A549 (cell line): ENCODE results near the gene HMG20A. TPM values are rescaled to one million over a fixed set of nuclear protein-coding genes. Genes with fewer than 3 reads are reported as not detected.

ENCODE experiments used
- ATAC-seq, 2 experiments: fragments of 200-7000 bp in 1 of 2; fragments of >200 bp in 1 of 2; cut with Nextera tagmentation in 1 of 2; cut with Tn5 transposase in 1 of 2; 3 replicates each; pipeline versions ENCODE4 v1.8.0 to v1.9.1; 2018 to 2020; ENCODE audit warnings: mild to moderate bottlenecking in 1 of 2, moderate library complexity in 1 of 2
- CTCF ChIA-PET: fragments of 300-600 bp; sonication (Branson Sonifier 250); formaldehyde crosslinking; extraction: SDS; loops from one replicate; lab custom pipeline; 2021; ENCODE audit warnings: antibody characterized with exemption, inconsistent platforms; lab: Yijun Ruan, JAX
- POLR2A ChIA-PET: fragments of 350-600 bp; formaldehyde crosslinking; extraction: SDS; loops from one replicate; lab custom pipeline; 2021; ENCODE audit warnings: antibody characterized with exemption, inconsistent platforms; lab: Yijun Ruan, JAX
- DNase-seq, 2 experiments: peaks; one replicate each; pipeline versions ENCODE4 v3.0.0 to v3.0.0-alpha.2; 2011 to 2016; ENCODE audit warnings: low read depth in 1 of 2, low spot score in 1 of 2
- FAIRE-seq: peaks from 2 replicates; lab custom pipeline; 2011; peaks lifted over from hg19 to GRCh38; lab: Jason Lieb, UNC
- H3K27ac ChIP-seq, 2 experiments: fragments of >200 bp; sonication (Bioruptor Twin); formaldehyde crosslinking; 3 replicates each; pipeline ENCODE4 v1.5.1; 2016 to 2017
- H3K4me1 ChIP-seq: fragments of >200 bp; sonication (Bioruptor Twin); formaldehyde crosslinking; 3 replicates; pipeline ENCODE4 v1.6.1; 2016
- H3K4me2 ChIP-seq: fragments of >200 bp; sonication (Bioruptor Twin); formaldehyde crosslinking; 3 replicates; pipeline ENCODE4 v1.6.1; 2016
- H3K4me3 ChIP-seq: fragments of >200 bp; sonication (Bioruptor Twin); formaldehyde crosslinking; 3 replicates; pipeline ENCODE4 v1.5.1; 2016
- H3K9me3 ChIP-seq: fragments of >200 bp; sonication (Bioruptor Twin); formaldehyde crosslinking; 3 replicates; pipeline ENCODE4 v1.6.1; 2016
- BCL3 ChIP-seq: fragments of >200 bp; sonication (Bioruptor Twin); formaldehyde crosslinking; IDR thresholded peaks from 3 replicates; pipeline ENCODE4 v1.6.1; 2016
- BHLHE40 ChIP-seq: IDR thresholded peaks from 2 replicates; pipeline ENCODE4 v1.6.1; 2012; ENCODE audit warnings: low read depth, low read length, inconsistent platforms
- CHD4 ChIP-seq: fragments of 200-600 bp; sonication (generic); IDR thresholded peaks from 2 replicates; pipeline ENCODE4 v1.6.1; 2016; ENCODE audit warnings: antibody characterized with exemption, mild to moderate bottlenecking, borderline replicate concordance
- CTCF ChIP-seq: fragments of >200 bp; sonication (Bioruptor Twin); formaldehyde crosslinking; IDR thresholded peaks from 3 replicates; pipeline ENCODE4 v1.5.1; 2016
- EHF ChIP-seq: fragments of 250-450 bp; sonication (Bioruptor Pico); IDR thresholded peaks from 2 replicates; pipeline ENCODE4 v1.5.0; 2020; ENCODE audit warnings: mild to moderate bottlenecking
- EHMT2 ChIP-seq: fragments of 200-600 bp; sonication (generic); IDR thresholded peaks from 2 replicates; pipeline ENCODE4 v1.6.1; 2016; ENCODE audit warnings: antibody characterized with exemption, low read depth, mild to moderate bottlenecking, moderate library complexity
- ELK1 ChIP-seq: fragments of 150-350 bp; IDR thresholded peaks from 2 replicates; pipeline ENCODE4 v1.6.1; 2014; ENCODE audit warnings: low read depth, mild to moderate bottlenecking, low read length
- EP300 ChIP-seq, 2 experiments: fragments of >200 bp; sonication (Bioruptor Twin); formaldehyde crosslinking; IDR thresholded peaks; 2 replicates in 1 of 2; 3 replicates in 1 of 2; pipeline ENCODE4 v1.6.1; 2016 to 2017
- FOSB ChIP-seq: fragments of 250-450 bp; sonication (Bioruptor Pico); IDR thresholded peaks from 2 replicates; pipeline ENCODE4 v1.5.0; 2020; ENCODE audit warnings: mild to moderate bottlenecking, moderate library complexity
- GATA3 ChIP-seq: IDR thresholded peaks from 2 replicates; pipeline ENCODE4 v1.6.1; 2012; ENCODE audit warnings: borderline replicate concordance
- HDAC2 ChIP-seq: fragments of 200-600 bp; sonication (generic); IDR thresholded peaks from 2 replicates; pipeline ENCODE4 v1.6.1; 2016
- HEYL ChIP-seq: fragments of 250-450 bp; sonication (Bioruptor Pico); IDR thresholded peaks from 2 replicates; pipeline ENCODE4 v1.8.0; 2021; ENCODE audit warnings: mild to moderate bottlenecking, moderate library complexity
- HOXB5 ChIP-seq: fragments of 250-450 bp; sonication (Bioruptor Pico); IDR thresholded peaks from 2 replicates; pipeline ENCODE4 v1.5.0; 2020; ENCODE audit warnings: mild to moderate bottlenecking, moderate library complexity
- JUN ChIP-seq, 2 experiments: fragments of >200 bp; sonication (Bioruptor Twin); formaldehyde crosslinking; IDR thresholded peaks; 2 replicates in 1 of 2; 3 replicates in 1 of 2; pipeline ENCODE4 v1.6.1; 2016 to 2017
- KDM1A ChIP-seq: fragments of 200-600 bp; sonication (generic); IDR thresholded peaks from 2 replicates; pipeline ENCODE4 v1.6.1; 2016; ENCODE audit warnings: low read depth, mild to moderate bottlenecking
- KDM5A ChIP-seq: fragments of 200-600 bp; sonication (generic); IDR thresholded peaks from 2 replicates; pipeline ENCODE4 v1.6.1; 2016; ENCODE audit warnings: antibody characterized with exemption, mild to moderate bottlenecking
- MAFK ChIP-seq: fragments of 450-650 bp; IDR thresholded peaks from 2 replicates; pipeline ENCODE4 v1.6.1; 2014; ENCODE audit not compliant: partially characterized antibody
- MAX ChIP-seq: IDR thresholded peaks from 2 replicates; pipeline ENCODE4 v1.6.1; 2012
- MYC ChIP-seq: IDR thresholded peaks from 2 replicates; pipeline ENCODE4 v1.6.1; 2012; ENCODE audit warnings: mild to moderate bottlenecking, inconsistent platforms, low read length, improper control_type of control experiment, borderline replicate concordance
- NFE2L2 ChIP-seq: fragments of 150-350 bp; conservative IDR thresholded peaks from 2 replicates; pipeline ENCODE4 v1.6.1; 2014; ENCODE audit warnings: low read length
- POLR2AphosphoS2 ChIP-seq: conservative IDR thresholded peaks from 2 replicates; pipeline ENCODE4 v1.6.1; 2012; ENCODE audit warnings: low read length, improper control_type of control experiment, inconsistent platforms
- RAD21 ChIP-seq, 2 experiments: fragments of >200 bp in 1 of 2; sonication (Bioruptor Twin) in 1 of 2; formaldehyde crosslinking in 1 of 2; IDR thresholded peaks in 1 of 2; conservative IDR thresholded peaks in 1 of 2; 2 replicates in 1 of 2; 3 replicates in 1 of 2; pipeline ENCODE4 v1.6.1; 2012 to 2018; ENCODE audit warnings: inconsistent platforms in 1 of 2
- RARB ChIP-seq: fragments of 250-450 bp; sonication (Bioruptor Pico); IDR thresholded peaks from 2 replicates; pipeline ENCODE4 v1.8.0; 2021; ENCODE audit warnings: mild to moderate bottlenecking, moderate library complexity
- RFX5 ChIP-seq: fragments of 450-650 bp; IDR thresholded peaks from 2 replicates; pipeline ENCODE4 v1.7.1; 2014; ENCODE audit warnings: antibody characterized with exemption, mild to moderate bottlenecking, moderate library complexity
- RNF2 ChIP-seq: fragments of 200-600 bp; sonication (generic); IDR thresholded peaks from 2 replicates; pipeline ENCODE4 v1.6.1; 2016; ENCODE audit warnings: low read depth, mild to moderate bottlenecking, antibody characterized with exemption, moderate library complexity, borderline replicate concordance
- SMC3 ChIP-seq: fragments of >200 bp; sonication (Bioruptor Twin); formaldehyde crosslinking; IDR thresholded peaks from 3 replicates; pipeline ENCODE4 v1.6.1; 2018; ENCODE audit warnings: inconsistent platforms
- USF2 ChIP-seq: fragments of 450-650 bp; IDR thresholded peaks from 2 replicates; pipeline ENCODE4 v1.6.1; 2014; ENCODE audit warnings: antibody characterized with exemption
- ZC3H11A ChIP-seq: fragments of 450-650 bp; IDR thresholded peaks from 2 replicates; pipeline ENCODE4 v1.6.1; 2014; ENCODE audit warnings: antibody characterized with exemption, mild to moderate bottlenecking
- ZFP36 ChIP-seq: fragments of 450-650 bp; IDR thresholded peaks from 2 replicates; pipeline ENCODE4 v1.6.1; 2014; ENCODE audit warnings: borderline replicate concordance; ENCODE audit not compliant: partially characterized antibody
- WGBS: methylation state at CpG from one replicate; pipeline ENCODE4 v1.1.6; 2017; ENCODE audit errors: missing lambda C conversion rate; 5-methylcytosine and 5-hydroxymethylcytosine counted together
- polyA plus RNA-seq, 4 experiments: library from polyadenylated mRNA; depleted of rRNA in 3 of 4; stranded (reverse); fragments of >200 nt; fragmentation: RNase III in 1 of 4; extraction: RNeasy Plus Mini Kit Qiagen cat#74134 plus additional on column Dnase treatment in 1 of 4; gene quantifications; 2 replicates in 3 of 4; 3 replicates in 1 of 4; pipeline ENCODE4 v1.2.3, GENCODE V29; 2011 to 2017

HMG20A gene
- polyA plus RNA-seq, 2 of the 4 experiments (the other 2 are of a cell fraction), result 29.5 to 85.1 TPM

- no peak overlapping the region for H3K27ac ChIP-seq
- DNase-seq (no peak), FAIRE-seq (no peak), ATAC-seq (no peak)
- CTCF ChIA-PET, result interaction anchor here (0.7 to 12.7 kb wide), 5 partner anchors 40 to 384 kb away, joined by 3 to 192 read pairs (median 3); no protein-coding TSS in a partner anchor
- H3K4me3 ChIP-seq, result no peak overlapping the region
- POLR2A ChIA-PET, result no interaction called here
- H3K4me1 ChIP-seq, result no peaks in the 10 kb centered on the region
- no peak overlapping the region for H3K4me2 ChIP-seq
- no peaks in the 10 kb centered on the region for H3K9me3 ChIP-seq
- TF ChIP-seq BHLHE40, result no peak
- TF ChIP-seq RFX5, result no peak
- no peak for TF ChIP-seq HDAC2
- no peak for TF ChIP-seq RARB
These were observed 82.6 kb downstream of the HMG20A start for GRCh38 chr15:77503240-77503639.

- ATAC-seq (no peak), FAIRE-seq (no peak), DNase-seq (no peak)
- CTCF ChIA-PET, result interaction anchor here (1.0 to 12.7 kb wide), 4 partner anchors 40 to 384 kb away, joined by 3 to 192 read pairs (median 4); no protein-coding TSS in a partner anchor
- Histone ChIP-seq H3K4me1 (no peaks in the 10 kb centered on the region), H3K4me2 (no peak overlapping the region), H3K4me3 (no peak overlapping the region), H3K9me3 (no peaks in the 10 kb centered on the region), H3K27ac (no peak overlapping the region)
- POLR2A ChIA-PET, result no interaction called here
- TF ChIP-seq EP300 (IDR thresholded peaks at IDR 0.05) (no peak), KDM1A (no peak), CTCF (no peak), SMC3 (no peak), RAD21 (conservative IDR thresholded peaks at IDR 0.05 in 1 of 2, IDR thresholded peaks at IDR 0.05 in 1 of 2) (no peak), FOSB (CRISPR knock-in tag) (no peak), NFE2L2 (no peak), CHD4 (no peak), HEYL (CRISPR knock-in tag) (no peak), MYC (no peak), ZC3H11A (no peak), POLR2AphosphoS2 (no peak), MAX (no peak), RNF2 (no peak), EHF (CRISPR knock-in tag) (no peak), KDM5A (no peak)
- 83% methylated on average over 6 of the region's 6 CpGs for whole genome bisulfite sequencing
These were observed 83.1 kb downstream of the HMG20A start for GRCh38 chr15:77503764-77504163.

GRCh38 chr15:77504306-77504705 is 83.6 kb downstream of the HMG20A start:
- POLR2A ChIA-PET, result no interaction called here

More at GRCh38 chr15:77504306-77504705, 83.6 kb downstream of the HMG20A start:
- ATAC-seq, result no peak
- 91% methylated on average over 8 of the region's 8 CpGs for WGBS
- Histone ChIP-seq H3K4me2 (no peak overlapping the region), H3K4me3 (no peak overlapping the region), H3K9me3 (no peaks in the 10 kb centered on the region), H3K4me1 (no peaks in the 10 kb centered on the region), H3K27ac (no peak overlapping the region)
- no peak for DNase-seq
- CTCF ChIA-PET, result interaction anchor here (0.6 to 3.3 kb wide), 4 partner anchors 39 to 384 kb away, joined by 3 to 9 read pairs (median 3); no protein-coding TSS in a partner anchor
- no peak for FAIRE-seq
- TF ChIP-seq USF2, result no peak
- TF ChIP-seq MYC, result no peak
- TF ChIP-seq RFX5, result no peak
- TF ChIP-seq JUN (IDR thresholded peaks at IDR 0.05), result no peak
- no peak for TF ChIP-seq BCL3
- no peak for TF ChIP-seq HEYL (CRISPR knock-in tag)
- TF ChIP-seq ZC3H11A, result no peak
- TF ChIP-seq GATA3, result no peak
- no peak for TF ChIP-seq ELK1
- no peak for TF ChIP-seq ZFP36
- no peak for TF ChIP-seq HOXB5 (CRISPR knock-in tag)
- no peak for TF ChIP-seq EHMT2
- TF ChIP-seq POLR2AphosphoS2, result no peak
- no peak for TF ChIP-seq MAFK
- TF ChIP-seq EHF (CRISPR knock-in tag), result no peak
- no peak for TF ChIP-seq CHD4
